H9 (cell line): ENCODE data around the gene HDGFL3. TPM values are rescaled to one million over a fixed set of nuclear protein-coding genes. Genes with fewer than 3 reads are reported as not detected.

Source experiments
- DNase-seq: peaks from one replicate; pipeline ENCODE4 v3.0.0-alpha.2; 2017
- H2AFZ ChIP-seq: one replicate; pipeline ENCODE4 v1.6.1; 2013; ENCODE audit warnings: mild to moderate bottlenecking, low read length, control low read depth, moderate library complexity
- H2AK5ac ChIP-seq: 2 replicates; pipeline ENCODE4 v1.6.1; 2013; ENCODE audit warnings: low read length, control low read depth, mixed read lengths; ENCODE audit not compliant: insufficient read length
- H2BK120ac ChIP-seq: one replicate; pipeline ENCODE4 v1.6.1; 2013; ENCODE audit warnings: low read depth, mild to moderate bottlenecking, low read length, control low read depth, inconsistent platforms; ENCODE audit not compliant: poor library complexity, severe bottlenecking
- H2BK12ac ChIP-seq: 2 replicates; pipeline ENCODE4 v1.6.1; 2013; ENCODE audit warnings: low read length, control low read depth, mixed read lengths, low read depth; ENCODE audit not compliant: insufficient read length
- H2BK15ac ChIP-seq: 2 replicates; pipeline ENCODE4 v1.6.1; 2013; ENCODE audit warnings: low read depth, low read length, control low read depth
- H2BK20ac ChIP-seq: one replicate; pipeline ENCODE4 v1.6.1; 2013; ENCODE audit warnings: low read depth, mild to moderate bottlenecking, low read length, control low read depth, inconsistent platforms; ENCODE audit not compliant: poor library complexity, severe bottlenecking
- H2BK5ac ChIP-seq: 2 replicates; pipeline ENCODE4 v1.6.1; 2013; ENCODE audit warnings: low read length, control low read depth, mixed read lengths; ENCODE audit not compliant: insufficient read length
- H3K14ac ChIP-seq: 2 replicates; pipeline ENCODE4 v1.6.1; 2013; ENCODE audit warnings: low read length, control low read depth; ENCODE audit not compliant: insufficient read depth
- H3K18ac ChIP-seq: 2 replicates; pipeline ENCODE4 v1.6.1; 2013; ENCODE audit warnings: low read depth, mild to moderate bottlenecking, mixed read lengths, low read length, control low read depth; ENCODE audit not compliant: insufficient read length
- H3K23ac ChIP-seq: 2 replicates; pipeline ENCODE4 v1.6.1; 2013; ENCODE audit warnings: low read length, control low read depth, mixed read lengths, low read depth; ENCODE audit not compliant: insufficient read length
- H3K23me2 ChIP-seq: 2 replicates; pipeline ENCODE4 v1.6.1; 2013; ENCODE audit warnings: low read depth, mild to moderate bottlenecking, mixed read lengths, low read length, control low read depth; ENCODE audit not compliant: insufficient read length, poor library complexity, severe bottlenecking
- H3K27ac ChIP-seq: 2 replicates; pipeline ENCODE4 v1.5.1; 2013; ENCODE audit warnings: low read length, control low read depth, mixed read lengths, low read depth; ENCODE audit not compliant: insufficient read length
- H3K27me3 ChIP-seq: 2 replicates; pipeline ENCODE4 v1.6.1; 2013; ENCODE audit warnings: low read length, control low read depth, inconsistent platforms; ENCODE audit not compliant: insufficient read depth
- H3K4ac ChIP-seq: 2 replicates; pipeline ENCODE4 v1.6.1; 2013; ENCODE audit warnings: low read depth, mild to moderate bottlenecking, control low read depth, inconsistent platforms, low read length, moderate library complexity
- H3K4me1 ChIP-seq: 2 replicates; pipeline ENCODE4 v1.6.1; 2013; ENCODE audit warnings: low read length, control low read depth, inconsistent platforms; ENCODE audit not compliant: insufficient read depth
- H3K4me2 ChIP-seq: 2 replicates; pipeline ENCODE4 v1.6.1; 2013; ENCODE audit warnings: low read length, control low read depth, mixed read lengths; ENCODE audit not compliant: insufficient read length, insufficient read depth
- H3K56ac ChIP-seq: 2 replicates; pipeline ENCODE4 v1.6.1; 2013; ENCODE audit warnings: low read depth, mild to moderate bottlenecking, mixed read lengths, low read length, control low read depth; ENCODE audit not compliant: insufficient read length
- H3K79me1 ChIP-seq: 2 replicates; pipeline ENCODE4 v1.6.1; 2013; ENCODE audit warnings: low read depth, mild to moderate bottlenecking, moderate library complexity, low read length, control low read depth, inconsistent platforms; ENCODE audit not compliant: insufficient read depth, poor library complexity, severe bottlenecking
- H3K79me2 ChIP-seq: 2 replicates; pipeline ENCODE4 v1.6.1; 2013; ENCODE audit warnings: low read length, control low read depth, inconsistent platforms; ENCODE audit not compliant: insufficient read depth
- H3K9ac ChIP-seq: 2 replicates; pipeline ENCODE4 v1.6.1; 2013; ENCODE audit warnings: low read length, control low read depth, mixed read lengths; ENCODE audit not compliant: insufficient read length; ENCODE audit errors: extremely low read depth
- H3K9me3 ChIP-seq: one replicate; pipeline ENCODE4 v1.6.1; 2013; ENCODE audit warnings: low read depth, low read length, inconsistent platforms; ENCODE audit not compliant: control insufficient read depth
- H3T11ph ChIP-seq: one replicate; pipeline ENCODE4 v1.6.1; 2013; ENCODE audit warnings: mild to moderate bottlenecking, low read length, control low read depth, inconsistent platforms
- H4K20me1 ChIP-seq: one replicate; pipeline ENCODE4 v1.6.1; 2013; ENCODE audit not compliant: control insufficient read depth, insufficient read length, insufficient read depth
- H4K5ac ChIP-seq: 2 replicates; pipeline ENCODE4 v1.6.1; 2013; ENCODE audit warnings: low read depth, mild to moderate bottlenecking, mixed read lengths, low read length, control low read depth; ENCODE audit not compliant: insufficient read length
- H4K8ac ChIP-seq: replicated peaks from 2 replicates; pipeline ENCODE4 v1.6.1; 2013; ENCODE audit warnings: low read length, control low read depth, mixed read lengths, low read depth; ENCODE audit not compliant: insufficient read length
- H4K91ac ChIP-seq: 2 replicates; pipeline ENCODE4 v1.6.1; 2013; ENCODE audit warnings: low read depth, mild to moderate bottlenecking, moderate library complexity, mixed read lengths, low read length, control low read depth; ENCODE audit not compliant: insufficient read length
- H3K27ac Mint-ChIP-seq, 3 experiments: 2 replicates in 2 of 3; 3 replicates in 1 of 3; pipeline ENCODE4 v1.8.0; 2020 to 2021; ENCODE audit warnings: mixed read lengths in 3 of 3, mild to moderate bottlenecking in 1 of 3, moderate library complexity in 1 of 3
- H3K27me3 Mint-ChIP-seq: 2 replicates; pipeline ENCODE4 v1.8.0; 2021; ENCODE audit warnings: low read depth, mild to moderate bottlenecking, moderate library complexity, mixed read lengths
- H3K36me3 Mint-ChIP-seq, 3 experiments: 2 replicates in 2 of 3; 3 replicates in 1 of 3; pipeline ENCODE4 v1.8.0; 2020 to 2021; ENCODE audit warnings: low read depth in 3 of 3, mixed read lengths in 3 of 3; ENCODE audit not compliant: insufficient read depth in 1 of 3
- H3K4me1 Mint-ChIP-seq, 2 experiments: 2 replicates each; pipeline ENCODE4 v1.8.0; 2020; ENCODE audit warnings: mixed read lengths in 2 of 2
- H3K4me3 Mint-ChIP-seq, 2 experiments: 2 replicates in 1 of 2; 3 replicates in 1 of 2; pipeline ENCODE4 v1.8.0; 2020 to 2021; ENCODE audit warnings: mild to moderate bottlenecking in 2 of 2, mixed read lengths in 2 of 2, moderate library complexity in 1 of 2
- H3K9me3 Mint-ChIP-seq, 2 experiments: 2 replicates in 1 of 2; 3 replicates in 1 of 2; pipeline ENCODE4 v1.8.0; 2020; ENCODE audit warnings: mild to moderate bottlenecking in 2 of 2, mixed read lengths in 2 of 2, moderate library complexity in 1 of 2
- WGBS: extraction: QIAGEN DNeasy Blood & Tissue Kit; methylation state at CpG from one replicate; pipeline ENCODE4 v1.1.7; 2013; ENCODE audit warnings: missing lambda C conversion rate, low lambda C conversion rate, mixed read lengths; ENCODE audit not compliant: insufficient read length; ENCODE audit errors: extremely low coverage; 5-methylcytosine and 5-hydroxymethylcytosine counted together
- total RNA-seq: library from RNA; stranded (reverse); gene quantifications from 2 replicates; pipeline ENCODE4 v1.2.1, GENCODE V29; 2021
- TF ChIP-seq, protein P1 (sequence below): fragments of 200-600 bp; sonication (generic); conservative IDR thresholded peaks from 3 replicates; pipeline ENCODE4 v1.8.0; 2021; ENCODE audit warnings: antibody characterized with exemption, mild to moderate bottlenecking

Gene HDGFL3
- total RNA-seq, 1 experiment from 2014 or later: 120 TPM

DNA sequence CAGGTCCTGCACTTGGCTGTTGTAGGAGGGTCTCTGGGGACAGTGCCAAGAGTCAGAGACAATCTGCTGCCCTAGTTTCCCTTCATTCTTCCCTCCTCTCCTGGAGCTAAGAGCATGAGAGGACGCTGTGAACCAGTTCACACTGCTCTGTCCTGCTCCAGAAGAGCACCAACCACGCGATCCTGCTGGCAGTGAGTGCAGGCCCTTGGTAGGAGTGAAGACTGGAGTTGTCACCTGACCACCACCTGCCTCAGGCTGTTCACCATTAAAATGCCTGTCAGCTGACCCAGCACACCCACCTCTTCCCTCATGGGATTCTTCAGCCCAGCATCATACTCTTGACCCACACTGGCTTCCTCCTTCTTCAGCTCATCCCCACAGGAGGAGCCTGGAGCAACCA is 97.2 kb downstream of the HDGFL3 start:
- Mint-ChIP-seq H3K36me3 (peaks cover 0 to 4% (median 0%) of the 10 kb centered on the region in 3 experiments; a peak in 3 of 7 replicates), H3K4me1 (peaks cover 5 to 18% of the 10 kb centered on the region in 2 experiments; a peak in 3 of 4 replicates), H3K9me3 (peaks cover 0 to 6% of the 10 kb centered on the region in 2 experiments; a peak in 2 of 5 replicates), H3K4me3 (no peak overlapping the region), H3K27me3 (peaks cover 43% of the 10 kb centered on the region), H3K27ac (no peak overlapping the region)
- H4K5ac ChIP-seq: no peak overlapping the region
- no peak overlapping the region for H2AK5ac ChIP-seq
- H4K8ac ChIP-seq: no peak overlapping the region
- H2BK12ac ChIP-seq: no peak overlapping the region
- H3K27ac ChIP-seq: no peak overlapping the region
- H3K9ac ChIP-seq: no peak overlapping the region
- H3K79me1 ChIP-seq: no peaks in the 10 kb centered on the region
- no peak overlapping the region for H3T11ph ChIP-seq
- H3K14ac ChIP-seq: no peak overlapping the region; the same call in 1 of the 2 replicates
- no peak overlapping the region for H3K18ac ChIP-seq
- TF ChIP-seq, protein P1, sequence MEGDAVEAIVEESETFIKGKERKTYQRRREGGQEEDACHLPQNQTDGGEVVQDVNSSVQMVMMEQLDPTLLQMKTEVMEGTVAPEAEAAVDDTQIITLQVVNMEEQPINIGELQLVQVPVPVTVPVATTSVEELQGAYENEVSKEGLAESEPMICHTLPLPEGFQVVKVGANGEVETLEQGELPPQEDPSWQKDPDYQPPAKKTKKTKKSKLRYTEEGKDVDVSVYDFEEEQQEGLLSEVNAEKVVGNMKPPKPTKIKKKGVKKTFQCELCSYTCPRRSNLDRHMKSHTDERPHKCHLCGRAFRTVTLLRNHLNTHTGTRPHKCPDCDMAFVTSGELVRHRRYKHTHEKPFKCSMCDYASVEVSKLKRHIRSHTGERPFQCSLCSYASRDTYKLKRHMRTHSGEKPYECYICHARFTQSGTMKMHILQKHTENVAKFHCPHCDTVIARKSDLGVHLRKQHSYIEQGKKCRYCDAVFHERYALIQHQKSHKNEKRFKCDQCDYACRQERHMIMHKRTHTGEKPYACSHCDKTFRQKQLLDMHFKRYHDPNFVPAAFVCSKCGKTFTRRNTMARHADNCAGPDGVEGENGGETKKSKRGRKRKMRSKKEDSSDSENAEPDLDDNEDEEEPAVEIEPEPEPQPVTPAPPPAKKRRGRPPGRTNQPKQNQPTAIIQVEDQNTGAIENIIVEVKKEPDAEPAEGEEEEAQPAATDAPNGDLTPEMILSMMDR: no peak
- peaks cover 2% of the 10 kb centered on the region for H3K23me2 ChIP-seq
- H4K20me1 ChIP-seq: no peaks in the 10 kb centered on the region
- H2BK5ac ChIP-seq: no peak overlapping the region
- H3K56ac ChIP-seq: no peak overlapping the region
- no peaks in the 10 kb centered on the region for H3K9me3 ChIP-seq
- no peak overlapping the region for H4K91ac ChIP-seq
- H3K4me1 ChIP-seq: no peaks in the 10 kb centered on the region; the same call in 1 of the 2 replicates
- no peaks in the 10 kb centered on the region for H3K79me2 ChIP-seq
- no peak overlapping the region for H3K23ac ChIP-seq
- H2BK120ac ChIP-seq: no peak overlapping the region
- no CpG with 5 or more reads among the region's 3 CpGs for WGBS
- H3K4me2 ChIP-seq: no peak overlapping the region
- no peak overlapping the region for H3K4ac ChIP-seq
- DNase-seq: no peak
- no peak overlapping the region for H2BK20ac ChIP-seq
- H3K27me3 ChIP-seq: peaks cover 6% of the 10 kb centered on the region; the same call in 1 of the 2 replicates
- H2AFZ ChIP-seq: no peak overlapping the region
- H2BK15ac ChIP-seq: no peak overlapping the region
